Prostate gland (tissue), 2 donors: ENCODE measurements around the gene GPATCH2. TPM values are rescaled to one million over a fixed set of nuclear protein-coding genes. Genes with fewer than 3 reads are reported as not detected.

ENCODE experiments used
- DNase-seq: peaks from one replicate; pipeline ENCODE4 v3.0.0-alpha.2; 2019; ENCODE audit warnings: low spot score
- H3K27ac ChIP-seq, 2 donors: fragments of 200-600 bp; sonication (generic); 2 replicates each; pipeline ENCODE4 v1.5.1; 2017 to 2019
- H3K27me3 ChIP-seq: fragments of 200-600 bp; sonication (generic); replicated peaks from 2 replicates; pipeline ENCODE4 v1.5.1; 2019; ENCODE audit not compliant: insufficient read depth
- H3K36me3 ChIP-seq, 2 donors: fragments of 200-600 bp; sonication (generic); 1 replicate in 1 of 2; 2 replicates in 1 of 2; pipeline versions ENCODE4 v1.5.1 to v1.8.1; 2017 to 2019
- H3K4me1 ChIP-seq: fragments of 200-600 bp; sonication (generic); replicated peaks from 2 replicates; pipeline ENCODE4 v1.5.1; 2019
- H3K4me3 ChIP-seq, 2 donors: fragments of 200-600 bp; sonication (generic); 2 replicates each; pipeline ENCODE4 v1.5.1; 2017 to 2019
- H3K9me3 ChIP-seq: fragments of 200-600 bp; sonication (generic); 2 replicates; pipeline ENCODE4 v1.5.1; 2017
- POLR2A ChIP-seq: fragments of 450-650 bp; IDR thresholded peaks from one replicate; pipeline ENCODE4 v1.6.1; 2016; ENCODE audit warnings: antibody characterized with exemption, mild to moderate bottlenecking
- POLR2AphosphoS5 ChIP-seq: sonication (generic); formaldehyde crosslinking; IDR thresholded peaks from one replicate; pipeline ENCODE4 v1.6.1; 2017; ENCODE audit warnings: antibody characterized with exemption
- WGBS: methylation state at CpG from one replicate; pipeline ENCODE4 v1.1.5; 2018; 5-methylcytosine and 5-hydroxymethylcytosine counted together
- intact Hi-C: fragments of 100-400 bp; cut with DNase I; formaldehyde crosslinking; loops from one replicate; pipeline ENCODE4 v1.14.2; 2022
- total RNA-seq, 2 donors: library from RNA; depleted of rRNA; stranded (reverse); fragments of >200 nt; gene quantifications; one replicate each; pipeline ENCODE4 v1.1.0, GENCODE V29; 2016
- TF ChIP-seq, protein P1 (sequence below), 4 experiments: fragments of 200-600 bp in 2 of 4; fragments of 450-650 bp in 2 of 4; sonication (generic) in 2 of 4; IDR thresholded peaks; 1 replicate in 3 of 4; 2 replicates in 1 of 4; pipeline ENCODE4 v1.5.1; 2016 to 2019; ENCODE audit warnings: antibody characterized with exemption in 4 of 4, mild to moderate bottlenecking in 2 of 4, moderate library complexity in 2 of 4

GPATCH2 gene
- total RNA-seq, 2 donors from 2014 or later, result 15.1 to 16.8 TPM

DNA sequence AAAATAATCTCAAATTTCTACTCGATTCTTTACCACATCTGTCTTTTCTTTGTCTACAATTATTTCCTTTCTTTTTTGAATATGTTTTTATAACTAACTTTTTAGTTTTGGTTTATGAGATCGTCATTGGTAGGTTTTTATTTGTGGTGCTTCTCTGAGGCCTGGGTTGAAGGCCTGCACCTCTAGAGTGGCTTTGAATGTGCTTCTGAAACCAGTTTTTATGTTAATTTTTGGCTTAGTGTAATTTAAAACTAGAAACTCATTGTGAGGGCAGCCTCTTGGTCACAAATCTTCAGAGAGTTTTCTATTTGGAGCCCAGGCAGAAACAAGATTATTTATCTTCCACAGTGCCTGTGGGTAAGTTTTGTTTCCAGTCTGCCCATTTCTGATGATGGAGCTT lies 187.0 kb downstream of the GPATCH2 start:
- no peaks in the 10 kb centered on the region for H3K9me3 ChIP-seq
- no peaks in the 10 kb centered on the region for H3K4me1 ChIP-seq
- WGBS, result 95% methylated on average over 2 of the region's 2 CpGs
- H3K27me3 ChIP-seq, result no peaks in the 10 kb centered on the region
- no peak overlapping the region for H3K27ac ChIP-seq
- no peak overlapping the region for H3K4me3 ChIP-seq
- intact Hi-C loops, result no loop called here
- no peak for TF ChIP-seq POLR2A
- TF ChIP-seq, protein P1, sequence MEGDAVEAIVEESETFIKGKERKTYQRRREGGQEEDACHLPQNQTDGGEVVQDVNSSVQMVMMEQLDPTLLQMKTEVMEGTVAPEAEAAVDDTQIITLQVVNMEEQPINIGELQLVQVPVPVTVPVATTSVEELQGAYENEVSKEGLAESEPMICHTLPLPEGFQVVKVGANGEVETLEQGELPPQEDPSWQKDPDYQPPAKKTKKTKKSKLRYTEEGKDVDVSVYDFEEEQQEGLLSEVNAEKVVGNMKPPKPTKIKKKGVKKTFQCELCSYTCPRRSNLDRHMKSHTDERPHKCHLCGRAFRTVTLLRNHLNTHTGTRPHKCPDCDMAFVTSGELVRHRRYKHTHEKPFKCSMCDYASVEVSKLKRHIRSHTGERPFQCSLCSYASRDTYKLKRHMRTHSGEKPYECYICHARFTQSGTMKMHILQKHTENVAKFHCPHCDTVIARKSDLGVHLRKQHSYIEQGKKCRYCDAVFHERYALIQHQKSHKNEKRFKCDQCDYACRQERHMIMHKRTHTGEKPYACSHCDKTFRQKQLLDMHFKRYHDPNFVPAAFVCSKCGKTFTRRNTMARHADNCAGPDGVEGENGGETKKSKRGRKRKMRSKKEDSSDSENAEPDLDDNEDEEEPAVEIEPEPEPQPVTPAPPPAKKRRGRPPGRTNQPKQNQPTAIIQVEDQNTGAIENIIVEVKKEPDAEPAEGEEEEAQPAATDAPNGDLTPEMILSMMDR (IDR thresholded peaks at IDR 0.05), result no peak
- TF ChIP-seq POLR2AphosphoS5, result no peak
- no peak for DNase-seq
- no peaks in the 10 kb centered on the region for H3K36me3 ChIP-seq

DNA sequence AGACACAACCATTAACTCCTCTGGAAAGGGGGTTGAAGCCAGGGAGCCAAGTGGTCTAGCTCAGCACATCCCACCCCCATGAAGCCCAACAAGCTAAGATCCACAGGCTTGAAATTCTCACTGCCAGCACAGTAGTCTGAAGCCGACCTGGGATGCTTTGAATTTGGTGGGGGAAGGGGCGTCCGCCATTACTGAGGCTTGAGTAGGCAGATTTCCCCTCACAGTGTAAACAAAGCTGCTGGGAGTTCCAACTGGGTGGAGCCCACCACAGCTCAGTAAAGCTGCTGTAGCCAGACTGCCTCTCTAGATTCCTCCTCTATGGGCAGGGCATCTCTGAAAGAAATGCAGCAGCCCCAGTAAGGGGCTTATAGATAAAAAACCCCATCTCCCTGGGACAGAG lies 193.5 kb downstream of the GPATCH2 start:
- intact Hi-C loops, result no loop called here
- TF ChIP-seq, protein P1 (IDR thresholded peaks at IDR 0.05), result no peak
- TF ChIP-seq POLR2A, result no peak
- TF ChIP-seq POLR2AphosphoS5, result no peak

GRCh38 chr1:217435204-217435603 lies 195.7 kb downstream of the GPATCH2 start:
- WGBS, result 51% methylated on average over 4 of the region's 4 CpGs
- TF ChIP-seq POLR2AphosphoS5 (no peak), POLR2A (no peak)
- TF ChIP-seq, protein P1 (IDR thresholded peaks at IDR 0.05), result no peak
- H3K36me3 ChIP-seq, result no peaks in the 10 kb centered on the region
- no peak overlapping the region for H3K4me3 ChIP-seq
- no peaks in the 10 kb centered on the region for H3K27me3 ChIP-seq
- H3K4me1 ChIP-seq, result no peaks in the 10 kb centered on the region
- no peak overlapping the region for H3K27ac ChIP-seq
- H3K9me3 ChIP-seq, result no peaks in the 10 kb centered on the region
- intact Hi-C loops, result no loop called here
- DNase-seq, result no peak

More for the DNA sequence above, 193.5 kb downstream of the GPATCH2 start:
- H3K27me3 ChIP-seq, result no peaks in the 10 kb centered on the region
- DNase-seq, result no peak
- no peaks in the 10 kb centered on the region for H3K9me3 ChIP-seq
- no peaks in the 10 kb centered on the region for H3K36me3 ChIP-seq
- H3K27ac ChIP-seq, result no peak overlapping the region
- WGBS, result 90% methylated on average over 3 of the region's 3 CpGs
- H3K4me1 ChIP-seq, result no peaks in the 10 kb centered on the region
- H3K4me3 ChIP-seq, result no peak overlapping the region

DNA sequence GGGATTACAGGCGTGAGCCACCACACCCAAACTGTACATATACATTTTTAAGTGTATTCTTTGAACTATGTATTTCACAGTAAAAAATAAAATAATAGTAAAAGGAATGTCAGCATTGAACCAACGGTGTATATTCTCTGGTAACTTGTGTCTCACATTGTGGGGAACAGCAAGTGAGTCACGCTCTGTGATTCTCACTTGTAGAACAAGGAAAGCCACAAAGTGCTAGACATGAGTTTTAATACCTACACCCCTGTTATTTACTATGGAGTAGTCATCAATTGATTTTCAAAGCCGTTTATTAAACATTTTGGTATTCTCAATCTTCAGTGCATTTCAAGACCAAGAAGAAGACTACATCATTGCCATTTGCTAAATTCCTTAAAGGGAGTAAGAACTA lies 197.2 kb downstream of the GPATCH2 start:
- TF ChIP-seq, protein P1 (IDR thresholded peaks at IDR 0.05), result no peak
- TF ChIP-seq POLR2AphosphoS5 (no peak), POLR2A (no peak)
- Histone ChIP-seq H3K27me3 (no peaks in the 10 kb centered on the region), H3K4me3 (no peak overlapping the region), H3K27ac (no peak overlapping the region), H3K4me1 (no peaks in the 10 kb centered on the region), H3K9me3 (no peaks in the 10 kb centered on the region), H3K36me3 (no peaks in the 10 kb centered on the region)
- 95% methylated on average over 4 of the region's 4 CpGs for WGBS
- DNase-seq, result no peak
- intact Hi-C loops, result no loop called here

GRCh38 chr1:217432339-217432738 lies 198.6 kb downstream of the GPATCH2 start:
- intact Hi-C loops, result no loop called here
- Histone ChIP-seq H3K9me3 (no peaks in the 10 kb centered on the region), H3K36me3 (no peaks in the 10 kb centered on the region), H3K27me3 (no peaks in the 10 kb centered on the region), H3K4me3 (no peak overlapping the region), H3K4me1 (no peaks in the 10 kb centered on the region), H3K27ac (no peak overlapping the region)
- DNase-seq, result no peak
- TF ChIP-seq POLR2AphosphoS5 (no peak), POLR2A (no peak)
- TF ChIP-seq, protein P1 (IDR thresholded peaks at IDR 0.05), result no peak
